GM11168 (cell line): ENCODE data around the gene NKTR.

Experiments
- in situ Hi-C: fragments of 300-500 bp; cut with MboI; formaldehyde crosslinking; loops from one replicate; pipeline ENCODE4 v1.12.0; 2022; ENCODE audit warnings: low sequenced_read_pairs; ENCODE audit not compliant: unreplicated experiment

Gene NKTR

GRCh38 chr3:42691816-42692666 lies 91.6 kb downstream of the NKTR start:
- in situ Hi-C loops, result no loop called here

GRCh38 chr3:42692667-42693529 lies 92.4 kb downstream of the NKTR start:
- in situ Hi-C loops, result no loop called here

- in situ Hi-C loops, result no loop called here
Measured at GRCh38 chr3:42693530-42693930, 93.0 kb downstream of the NKTR start.

GRCh38 chr3:42694366-42694765 lies 93.9 kb downstream of the NKTR start:
- in situ Hi-C loops, result no loop called here

GRCh38 chr3:42696356-42697288 lies 96.1 kb downstream of the NKTR start:
- in situ Hi-C loops, result no loop called here

- in situ Hi-C loops, result no loop called here
Measured at GRCh38 chr3:42697289-42698051, 97.0 kb downstream of the NKTR start.
